ENCODE measurements around the gene PTPRJ.

PTPRJ gene

DNA sequence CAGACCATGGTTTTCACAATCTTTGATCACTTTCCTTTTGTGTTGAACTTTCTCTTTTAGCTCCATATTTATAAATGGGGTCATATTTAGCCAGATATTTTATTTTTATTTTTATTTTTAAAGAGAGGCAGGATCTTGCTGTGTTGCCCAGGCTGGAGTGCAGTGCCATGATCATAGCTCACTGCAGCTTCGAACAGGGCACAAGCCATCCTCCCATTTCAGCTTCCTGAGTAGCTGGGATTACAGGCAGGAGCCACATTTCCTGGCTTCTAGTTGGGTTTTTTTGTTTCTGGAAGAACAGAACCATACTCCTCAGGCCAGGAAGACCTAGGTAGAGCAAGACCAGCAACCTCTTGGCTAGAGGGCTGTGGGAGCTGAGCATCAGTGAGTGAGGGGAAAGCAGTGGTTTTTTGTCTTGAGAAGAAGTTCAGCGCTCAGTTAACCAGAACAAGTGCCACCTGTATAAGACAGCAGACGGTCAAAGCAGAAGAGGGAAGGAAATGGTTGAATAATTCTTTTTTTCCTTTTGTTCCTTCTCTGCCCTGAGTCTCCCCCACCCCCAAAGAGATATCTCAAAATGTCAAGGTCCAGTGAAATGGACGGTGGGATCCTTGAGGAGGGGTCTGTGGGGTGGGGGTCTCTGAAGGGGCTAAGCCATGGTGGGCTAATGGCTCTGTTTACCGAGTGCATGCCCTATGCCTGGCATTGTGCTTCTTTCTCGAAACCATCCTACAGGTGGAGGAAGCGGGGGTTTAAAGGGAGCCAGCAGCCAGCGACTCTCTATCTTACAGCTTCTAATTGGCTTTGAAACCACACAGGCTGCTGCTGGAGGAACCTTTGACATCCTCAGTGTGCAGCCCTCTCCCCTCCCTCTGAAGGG is 63.0 kb downstream of the PTPRJ start:
- no peak for DNase-seq

DNA sequence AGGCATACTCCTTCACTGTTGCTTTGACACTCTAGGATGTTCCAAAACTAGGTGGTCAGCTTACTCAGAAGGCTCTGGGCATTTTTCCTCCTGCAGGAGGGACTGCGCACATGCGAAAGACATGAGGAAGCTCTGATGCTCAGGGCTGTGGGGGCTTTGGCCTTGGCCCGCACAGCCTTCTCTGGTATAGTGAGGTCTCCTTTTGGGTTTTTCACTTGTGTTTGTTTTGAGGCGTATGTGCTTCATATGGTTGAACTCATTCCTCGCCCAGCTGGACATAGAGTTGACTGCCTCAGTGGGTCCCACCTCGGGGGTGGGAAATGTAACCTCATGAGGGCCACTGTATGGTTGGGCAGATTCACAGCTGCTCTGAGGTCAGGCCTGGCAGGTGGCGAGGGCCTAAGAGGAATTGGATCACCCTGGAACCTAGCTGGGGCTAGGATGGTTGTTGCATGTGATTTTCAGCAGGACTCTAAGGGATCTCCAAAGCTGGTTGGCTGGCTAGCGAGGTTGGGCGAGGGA is 63.7 kb downstream of the PTPRJ start:
- no peak for DNase-seq

DNA sequence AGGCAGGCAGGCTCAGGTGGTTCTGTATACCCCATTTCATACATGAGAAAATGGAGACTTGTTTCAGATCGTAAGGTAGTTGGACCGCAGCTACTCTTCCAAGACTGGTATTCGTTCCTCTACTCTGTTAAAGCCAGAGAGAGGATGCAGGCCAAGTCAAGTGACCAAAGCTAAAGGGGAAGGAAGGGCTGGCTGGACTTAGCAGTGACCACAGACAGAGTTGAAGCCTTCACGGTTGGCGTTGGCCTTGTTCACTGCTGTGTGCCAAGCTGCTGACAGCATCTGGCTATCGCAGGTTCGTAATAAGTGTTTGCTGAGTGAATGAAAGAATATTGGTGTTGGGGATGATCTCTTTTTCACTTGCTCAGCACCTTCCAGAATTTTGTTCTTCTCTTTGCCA is 64.2 kb downstream of the PTPRJ start:
- no peak for DNase-seq

DNA sequence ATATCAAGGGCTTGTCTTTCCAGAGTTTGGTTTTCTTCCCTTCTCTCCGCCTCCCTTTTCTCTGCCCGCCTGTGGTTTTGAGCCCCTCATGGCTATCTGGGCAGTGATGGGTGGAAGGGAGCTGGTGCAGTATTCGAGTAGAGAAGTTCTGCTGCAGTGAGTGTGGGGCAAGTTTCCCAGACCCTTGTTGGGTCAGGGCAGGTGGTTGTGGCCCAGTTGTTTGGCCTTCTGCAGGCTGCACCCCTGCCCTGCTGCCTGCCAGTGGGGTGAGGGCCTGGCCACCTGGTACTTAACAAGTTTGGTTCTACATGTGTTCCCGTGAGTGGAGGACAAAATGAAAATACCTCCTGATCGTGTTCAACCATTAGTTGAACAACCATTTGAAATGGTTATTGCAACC is 65.2 kb downstream of the PTPRJ start:
- DNase-seq: no peak

DNA sequence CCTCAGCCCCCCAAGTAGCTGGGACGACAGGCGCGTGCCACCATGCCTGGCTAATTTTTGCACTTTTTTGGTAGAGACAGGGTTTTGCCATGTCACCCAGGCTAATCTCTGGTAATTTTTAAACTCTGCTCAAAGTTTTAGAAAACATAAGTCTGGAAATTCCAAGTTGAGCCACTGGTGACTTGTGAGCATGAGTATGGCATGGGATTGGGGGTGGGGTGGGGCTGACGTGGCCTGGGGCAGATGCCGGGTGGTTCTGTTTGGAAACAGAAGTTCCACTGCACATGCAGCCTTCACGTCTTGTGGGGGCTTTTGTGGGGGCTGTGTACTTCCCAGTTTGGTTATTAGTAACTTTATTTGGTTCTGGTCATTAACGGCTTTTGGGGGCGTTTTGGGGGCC is 67.3 kb downstream of the PTPRJ start:
- DNase-seq: no peak

DNA sequence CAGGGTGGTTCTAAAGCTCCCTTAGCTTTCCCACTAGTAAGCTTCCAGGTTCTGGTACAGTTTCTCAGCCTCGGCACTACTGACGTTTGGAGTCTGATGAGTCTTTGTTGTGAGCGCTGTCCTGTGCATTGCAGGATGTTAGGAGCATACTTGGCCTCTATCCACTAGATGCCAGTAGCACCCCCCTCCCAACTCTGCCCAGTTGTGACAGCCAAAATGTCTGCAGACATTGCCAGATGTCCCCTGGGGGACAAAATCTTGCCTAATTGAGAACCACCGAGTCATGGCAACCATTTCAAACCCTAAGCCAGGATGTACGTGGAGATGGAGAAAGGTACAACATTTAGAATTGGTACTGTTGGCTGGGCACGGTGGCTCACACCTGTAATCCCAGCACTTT is 68.7 kb downstream of the PTPRJ start:
- DNase-seq: no peak

DNA sequence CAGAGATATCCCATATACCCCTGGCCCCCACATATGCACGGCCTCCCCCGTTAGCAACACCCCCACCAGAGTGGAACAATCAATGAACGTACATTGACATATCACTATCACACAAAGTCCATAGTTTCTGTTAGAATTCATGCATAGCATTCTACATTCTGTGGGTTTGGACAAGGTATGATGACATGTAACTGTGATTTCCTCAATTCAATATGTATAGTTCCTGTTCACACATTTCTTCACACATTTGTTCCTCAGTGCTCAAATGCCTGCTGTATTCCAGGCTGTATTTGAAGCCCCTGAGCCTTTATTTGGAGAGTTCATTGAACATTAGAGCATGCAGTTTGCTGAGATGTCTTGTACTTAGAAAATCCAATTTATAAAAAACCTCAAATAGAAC is 69.9 kb downstream of the PTPRJ start:
- no peak for DNase-seq

DNA sequence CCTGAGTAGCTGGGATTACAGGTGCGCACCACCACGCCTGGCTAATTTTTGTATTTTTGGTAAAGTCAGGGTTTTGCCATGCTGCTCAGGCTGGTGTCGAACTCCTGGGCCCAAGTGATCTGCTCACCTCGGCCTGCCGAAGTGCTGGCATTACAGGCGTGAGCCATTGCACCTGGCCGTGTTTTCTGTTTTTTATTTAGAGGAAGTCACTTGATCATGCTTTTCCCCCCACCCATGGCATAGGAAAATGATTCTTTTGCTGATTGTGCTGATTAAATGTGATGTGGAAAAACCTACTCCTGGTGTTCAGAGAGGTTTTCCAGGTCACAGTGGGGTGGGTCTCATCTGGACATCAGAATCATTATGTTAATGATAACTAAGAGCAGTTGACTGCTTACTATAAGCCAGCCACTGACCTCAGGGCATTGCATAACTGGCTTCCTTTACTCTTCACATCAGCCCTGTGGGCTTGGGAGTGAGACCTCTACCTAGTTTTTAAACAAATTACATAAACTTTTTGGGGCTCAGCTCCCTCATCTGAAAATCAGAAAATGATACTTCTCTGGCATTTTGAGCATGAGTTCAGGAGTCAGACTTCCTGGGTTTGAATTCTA is 71.0 kb downstream of the PTPRJ start:
- DNase-seq: no peak

DNA sequence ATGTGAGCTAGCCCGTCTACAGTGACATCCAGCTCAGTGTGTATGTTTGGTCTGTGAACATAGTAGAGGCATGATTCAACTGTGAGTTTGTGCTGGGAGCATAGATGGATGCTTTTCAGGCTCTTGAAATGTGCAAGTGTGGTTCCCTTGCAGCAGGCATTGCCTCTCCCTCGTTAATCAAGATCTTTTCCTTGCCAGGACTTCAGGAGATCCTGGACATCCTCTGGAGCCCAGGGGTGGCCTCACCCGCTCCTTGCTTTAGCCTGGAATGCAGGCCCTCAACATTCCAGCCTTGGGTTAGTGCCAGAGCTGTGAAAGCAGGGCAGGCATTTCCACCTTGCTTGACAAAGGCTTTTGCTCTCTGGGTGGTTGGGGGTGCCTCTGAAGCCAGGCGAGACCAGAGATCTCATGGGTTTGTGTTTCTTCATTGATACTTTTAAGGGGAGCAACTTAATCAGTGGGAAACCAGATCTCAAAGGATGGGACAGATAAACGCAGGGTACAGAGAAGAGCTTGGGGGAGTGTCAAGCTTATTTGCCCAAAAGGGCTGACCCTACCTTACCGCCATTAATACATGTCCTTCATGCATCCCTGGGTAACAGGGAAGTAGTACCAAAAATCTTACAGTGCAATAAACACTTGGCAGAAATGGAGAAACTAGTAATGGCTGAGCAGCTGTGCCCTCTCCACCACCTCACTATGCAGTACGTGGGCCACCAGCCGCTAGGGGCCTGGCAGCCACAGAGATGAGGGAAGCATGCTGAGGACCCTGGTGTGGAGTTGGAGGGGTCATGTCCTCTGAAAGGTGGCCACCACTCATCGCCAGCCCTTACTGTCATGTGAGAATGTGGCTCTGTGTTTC is 72.1 kb downstream of the PTPRJ start:
- no peak for DNase-seq

DNA sequence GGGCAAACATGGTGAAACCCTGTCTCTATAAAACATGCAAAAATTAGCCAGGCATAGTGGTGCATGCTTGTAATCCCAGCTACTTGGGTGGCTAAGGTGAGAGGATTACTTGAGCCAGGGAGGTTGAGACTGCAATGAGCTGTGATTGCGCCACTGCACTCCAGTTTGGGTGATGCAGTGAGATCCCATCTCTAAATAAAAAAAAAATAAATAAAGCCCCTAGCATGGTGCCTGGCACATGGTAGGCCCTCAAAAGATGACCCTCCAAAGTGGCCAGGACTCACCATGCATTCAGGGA is 74.6 kb downstream of the PTPRJ start:
- no peak for DNase-seq

DNA sequence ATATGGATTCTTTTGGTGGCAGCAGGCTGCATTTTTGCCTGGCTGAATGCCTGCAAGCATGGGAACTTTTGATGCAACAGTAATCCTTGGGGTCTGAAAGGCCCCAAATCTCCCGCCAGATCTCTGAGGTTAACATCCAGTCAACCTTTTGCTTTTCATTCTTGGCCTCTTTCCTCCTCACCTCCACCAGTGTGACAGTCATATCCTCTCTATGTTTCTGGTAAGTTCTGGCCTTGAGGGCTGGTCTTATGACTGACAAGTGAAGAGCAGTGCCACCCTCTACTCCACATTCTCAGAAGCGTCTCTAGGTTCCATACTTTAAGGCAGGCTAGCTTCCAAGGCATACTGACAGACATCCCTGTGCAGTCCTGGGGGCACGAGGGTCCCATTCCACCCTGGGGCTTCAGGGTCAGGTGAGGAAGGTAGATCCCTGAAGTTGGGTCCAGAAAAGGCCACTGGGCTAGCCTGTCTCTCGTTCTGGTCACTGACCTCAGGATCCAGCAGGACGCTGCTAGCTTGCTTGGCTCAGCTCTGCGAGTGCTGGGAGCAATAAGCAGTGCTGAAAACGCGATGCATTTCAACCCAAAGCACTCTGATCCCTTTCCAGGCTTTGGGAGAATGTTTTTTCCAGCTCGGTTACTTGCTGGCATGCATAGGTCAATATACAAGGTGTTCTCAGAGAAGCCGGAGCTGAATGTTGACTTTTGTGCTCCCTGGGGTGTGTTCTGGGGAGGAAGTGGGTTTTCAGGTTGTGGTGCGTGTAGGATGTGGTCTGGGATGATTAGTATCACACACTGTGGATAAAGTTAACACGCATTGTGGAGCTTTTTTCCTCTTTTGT is 75.2 kb downstream of the PTPRJ start:
- peak; percentile 61 for DNase-seq

DNA sequence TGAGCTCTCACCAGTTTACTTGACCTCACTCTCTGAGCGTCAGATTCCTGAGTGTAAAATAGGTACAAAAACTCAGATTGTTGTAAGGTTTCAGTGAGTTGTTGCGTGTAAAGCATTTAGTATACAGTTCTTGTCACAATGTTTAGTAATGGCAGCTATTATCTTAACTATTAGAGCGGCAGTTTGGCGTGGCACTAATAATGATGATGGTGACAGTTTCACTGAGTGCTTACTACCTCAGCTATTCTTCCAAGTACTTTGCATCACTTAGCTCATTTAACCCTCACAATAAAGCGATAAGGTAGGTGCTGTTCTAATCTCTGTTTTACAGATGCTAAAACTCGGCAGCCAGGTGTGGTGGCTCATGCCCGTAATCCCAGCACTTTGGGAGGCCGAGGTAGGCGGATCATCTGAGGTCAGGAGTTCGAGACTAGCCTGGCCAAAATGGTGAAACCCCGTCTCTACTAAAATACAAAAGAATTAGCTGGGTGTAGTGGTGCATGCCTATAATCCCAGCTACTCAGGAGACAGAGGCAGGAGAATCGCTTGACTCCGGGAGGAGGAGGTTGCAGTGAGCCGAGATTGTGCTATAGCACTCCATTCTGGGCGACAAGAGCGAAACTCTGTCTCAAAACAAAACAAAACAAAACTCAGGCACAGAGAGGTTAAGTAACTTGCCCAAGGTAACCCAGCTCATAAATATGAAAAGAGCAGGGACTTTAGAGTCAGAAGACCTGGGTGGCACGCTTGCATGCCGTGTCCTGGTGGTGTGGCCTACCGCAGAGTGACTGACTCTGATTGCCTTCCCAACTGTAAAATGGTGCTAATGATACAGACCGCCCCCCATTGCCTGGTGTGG is 76.2 kb downstream of the PTPRJ start:
- no peak for DNase-seq

DNA sequence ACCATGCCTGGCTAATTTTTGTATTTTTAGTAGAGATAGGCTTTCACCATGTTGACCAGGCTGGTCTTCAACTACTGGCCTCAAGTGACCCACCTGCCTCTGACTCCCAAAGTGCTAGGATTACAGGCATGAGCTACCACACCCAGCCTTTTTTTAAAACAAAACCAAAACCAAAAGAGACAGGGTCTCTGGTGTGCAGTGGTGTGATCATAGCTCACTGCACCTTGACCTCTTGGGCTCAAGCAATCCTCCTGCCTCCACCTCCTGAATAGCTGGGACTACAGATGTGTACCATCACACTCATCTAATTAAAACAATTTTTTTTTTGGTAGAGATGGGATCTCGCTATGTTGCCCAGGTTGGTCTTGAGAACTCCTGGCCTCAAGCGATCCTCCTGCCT is 77.7 kb downstream of the PTPRJ start:
- DNase-seq: no peak

DNA sequence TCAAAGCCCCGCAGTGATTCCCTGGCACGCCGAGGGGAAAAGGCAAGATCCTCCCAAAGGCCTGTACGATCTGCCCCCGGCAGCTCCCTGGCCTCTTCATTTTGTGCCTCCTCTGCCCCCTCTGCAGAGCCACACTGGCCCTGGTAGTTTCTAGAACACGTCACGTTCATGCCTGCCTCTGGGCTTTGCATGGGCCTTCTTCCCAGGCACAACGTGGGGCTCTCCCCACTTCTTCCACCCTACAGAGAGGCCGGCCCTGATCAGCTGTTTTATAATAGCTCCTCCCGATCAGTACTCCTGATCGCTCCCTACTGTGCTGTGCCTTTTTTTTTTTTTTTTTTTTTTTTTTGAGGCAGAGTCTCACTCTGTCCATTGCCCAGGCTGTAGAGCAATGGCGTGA is 78.4 kb downstream of the PTPRJ start:
- no peak for DNase-seq

DNA sequence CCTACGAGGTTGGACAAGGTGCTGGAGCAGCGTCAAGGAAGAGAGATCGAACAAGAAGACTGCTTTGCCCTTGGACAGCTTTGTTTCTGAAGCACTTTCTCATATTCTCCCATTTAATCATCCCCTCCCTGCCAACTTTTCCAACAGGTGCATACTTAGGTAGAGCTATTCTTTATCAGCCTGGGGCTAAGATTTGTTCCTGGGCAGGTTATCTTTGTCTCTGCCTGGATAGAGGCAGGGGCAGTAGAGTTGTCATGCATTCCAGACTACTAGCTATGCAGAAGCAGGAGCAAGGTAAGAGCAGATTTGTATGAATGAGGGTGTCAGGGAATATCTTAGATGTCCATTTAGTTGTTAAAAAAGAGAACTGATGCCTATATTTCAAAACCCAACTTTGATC is 82.3 kb downstream of the PTPRJ start:
- no peak for DNase-seq

DNA sequence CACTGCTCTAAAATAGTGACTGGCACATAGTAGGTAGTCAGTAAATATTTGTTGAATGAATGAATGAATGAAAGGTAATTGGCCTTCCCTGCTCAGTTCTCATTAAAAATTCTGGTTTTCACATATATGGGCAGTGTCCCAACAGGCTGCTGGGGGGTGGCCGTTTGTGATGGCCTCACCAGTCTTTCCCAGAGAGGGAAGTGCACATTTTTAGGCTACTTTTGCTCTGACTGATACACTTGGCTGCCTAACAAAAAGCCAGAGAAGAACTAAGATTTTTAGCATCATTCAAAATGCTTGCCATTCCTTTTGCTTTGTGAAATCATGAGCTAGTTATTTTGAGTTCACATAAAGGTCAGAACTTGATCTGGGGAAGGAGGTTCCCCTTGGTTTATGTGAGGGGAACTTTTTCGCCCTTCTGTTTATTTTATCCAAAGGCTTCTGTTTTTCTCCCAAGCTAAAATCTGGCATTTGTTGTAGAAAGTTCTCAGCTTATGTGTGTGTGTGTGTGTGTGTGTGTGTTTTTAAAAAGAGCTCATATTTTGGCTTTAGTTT is 83.1 kb downstream of the PTPRJ start:
- DNase-seq: no peak

DNA sequence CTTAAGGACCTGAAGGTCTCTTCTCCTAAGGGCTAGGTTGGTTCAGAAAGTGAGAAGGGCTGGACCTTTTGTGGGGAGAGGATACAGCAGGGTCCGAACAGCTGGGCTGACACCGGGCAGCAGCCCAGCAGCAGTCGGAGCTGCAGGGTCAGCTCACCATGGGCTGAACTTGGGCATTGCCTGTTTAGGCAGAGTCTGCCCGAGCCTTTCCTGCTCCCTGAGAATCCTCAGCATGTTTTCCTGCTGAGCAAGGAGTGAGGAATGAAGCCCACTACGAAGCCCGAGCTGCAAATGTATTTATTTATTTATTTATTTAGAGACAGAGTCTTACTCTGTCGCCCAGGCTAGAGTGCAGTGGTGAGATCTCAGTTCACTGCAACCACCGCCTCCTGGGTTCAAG is 83.9 kb downstream of the PTPRJ start:
- no peak for DNase-seq

DNA sequence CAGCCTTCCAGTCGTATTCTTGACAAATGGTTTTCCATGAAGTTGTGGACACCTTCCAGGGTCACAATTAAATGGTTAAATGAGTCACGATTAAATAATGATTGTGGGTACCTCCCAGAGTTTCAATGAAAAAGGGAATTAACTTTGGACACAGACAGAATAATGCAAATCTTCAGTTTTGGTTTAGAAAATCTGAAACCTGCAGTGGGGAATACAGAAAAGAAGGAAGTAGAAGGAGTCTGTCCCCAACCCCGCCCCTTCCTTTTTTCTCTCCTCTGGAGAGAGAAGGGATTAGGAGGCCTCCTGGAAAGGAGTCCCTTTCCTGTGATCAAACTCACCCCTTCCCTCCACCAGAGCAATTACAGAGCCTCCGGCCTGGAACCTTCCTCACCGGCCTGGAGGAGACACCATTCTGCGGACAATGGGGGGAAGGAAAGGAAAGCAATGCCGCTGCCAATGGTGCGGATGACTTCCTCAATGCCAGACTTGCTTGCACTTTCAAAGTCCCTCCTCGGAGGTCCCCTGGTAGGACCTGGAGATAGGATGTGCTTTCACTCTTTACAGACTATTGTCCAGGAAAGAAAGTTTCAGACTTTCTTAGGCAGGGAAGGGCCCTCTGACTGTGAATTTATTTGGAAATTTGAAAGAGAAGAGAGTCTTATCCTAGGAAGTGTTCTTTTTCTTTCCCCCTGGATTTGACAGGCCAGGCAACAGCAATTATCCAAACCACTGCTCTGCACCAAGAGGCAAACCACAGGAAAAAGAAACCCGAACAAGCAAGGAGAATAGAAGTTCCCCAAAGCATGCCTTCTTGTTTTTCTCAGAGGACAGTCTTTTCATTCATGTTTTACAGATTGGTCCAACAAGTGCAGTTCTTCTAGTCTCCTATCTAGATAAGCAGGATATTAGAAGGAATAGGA is 86.8 kb downstream of the PTPRJ start:
- DNase-seq: no peak

DNA sequence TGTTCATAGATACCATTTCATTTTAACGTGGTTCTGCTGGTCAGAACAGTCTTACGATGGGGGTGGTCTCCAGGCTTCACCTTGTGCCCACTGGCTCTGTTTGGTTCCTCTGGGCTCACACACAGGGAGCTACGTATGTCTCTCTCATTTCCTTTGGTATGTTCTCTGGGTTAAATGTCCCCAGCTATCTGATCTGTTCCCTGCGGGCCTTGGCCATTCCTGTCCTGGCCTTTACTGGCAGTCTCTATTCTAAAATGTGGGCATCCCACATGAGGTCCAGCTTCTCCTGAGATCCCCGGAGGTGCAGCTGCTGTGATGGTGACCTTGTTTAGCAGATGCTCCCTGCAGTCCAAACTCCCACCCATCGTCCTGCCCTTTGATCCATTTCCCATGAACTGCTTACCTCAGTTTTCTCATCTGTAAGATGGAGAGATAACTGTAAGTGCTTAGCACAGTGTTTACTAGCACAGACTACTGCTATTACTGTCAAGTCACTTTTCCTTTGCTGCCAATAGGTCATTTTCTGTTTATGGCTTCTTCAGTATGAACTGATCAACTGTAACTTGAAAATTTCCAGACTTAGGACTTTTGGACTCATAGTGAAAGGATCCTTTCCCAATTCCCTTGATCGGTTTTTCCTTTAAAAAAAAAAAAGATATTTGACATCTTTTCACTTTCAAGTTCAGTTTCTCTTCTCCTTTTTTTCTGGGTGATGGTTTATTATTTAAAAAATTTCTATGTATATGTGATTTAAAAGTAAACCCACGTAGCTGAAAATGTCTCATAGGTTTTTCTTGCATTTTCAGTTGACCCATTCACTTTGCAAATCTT is 92.9 kb downstream of the PTPRJ start:
- DNase-seq: no peak

All from activated effector memory CD4-positive, alpha-beta T cell treated with Interleukin-2 at 50 U/mL for 16 hours (primary cell).